GM23338 (cell line): ENCODE results near the gene NANOS2. TPM values are rescaled to one million over a fixed set of nuclear protein-coding genes. Genes with fewer than 3 reads are reported as not detected.

Source experiments
- ATAC-seq: fragments of 200-7000 bp; cut with Tn5 transposase; 3 replicates; pipeline ENCODE4 v1.9.1; 2020
- DNase-seq: peaks from one replicate; pipeline ENCODE4 v3.0.0-alpha.2; 2015; ENCODE audit warnings: low spot score
- H2AFZ ChIP-seq: fragments of 200-600 bp; sonication (generic); 2 replicates; pipeline ENCODE4 v1.8.0; 2016; ENCODE audit warnings: antibody characterized with exemption, mild to moderate bottlenecking, moderate library complexity
- H3F3A ChIP-seq: fragments of 200-600 bp; sonication (generic); replicated peaks from 2 replicates; pipeline ENCODE4 v1.8.0; 2017; ENCODE audit warnings: antibody characterized with exemption, mixed run types, low read depth
- H3K27ac ChIP-seq: fragments of 200-600 bp; sonication (generic); 2 replicates; pipeline ENCODE4 v1.6.1; 2016; ENCODE audit warnings: low read depth
- H3K27me3 ChIP-seq: fragments of 200-600 bp; sonication (generic); 2 replicates; pipeline ENCODE4 v1.8.0; 2016; ENCODE audit warnings: mild to moderate bottlenecking, mixed run types, moderate library complexity; ENCODE audit not compliant: insufficient read depth
- H3K36me3 ChIP-seq: fragments of 200-600 bp; sonication (generic); 2 replicates; pipeline ENCODE4 v1.8.0; 2016; ENCODE audit warnings: mild to moderate bottlenecking; ENCODE audit not compliant: insufficient read depth
- H3K4me1 ChIP-seq: fragments of 200-600 bp; sonication (generic); 2 replicates; pipeline ENCODE4 v1.8.0; 2016; ENCODE audit warnings: mild to moderate bottlenecking, moderate library complexity; ENCODE audit not compliant: insufficient read depth
- H3K4me2 ChIP-seq: fragments of 200-600 bp; sonication (generic); 2 replicates; pipeline ENCODE4 v1.7.1; 2017; ENCODE audit warnings: mixed run types
- H3K4me3 ChIP-seq: fragments of 200-600 bp; sonication (generic); 2 replicates; pipeline ENCODE4 v1.6.1; 2016; ENCODE audit warnings: mixed run types
- H3K79me2 ChIP-seq: fragments of 200-600 bp; sonication (generic); replicated peaks from 2 replicates; pipeline ENCODE4 v1.8.0; 2017; ENCODE audit warnings: mild to moderate bottlenecking; ENCODE audit not compliant: insufficient read depth
- H3K9me2 ChIP-seq: fragments of 200-600 bp; sonication (generic); 2 replicates; pipeline ENCODE4 v1.8.0; 2017; ENCODE audit not compliant: insufficient read depth
- H4K20me1 ChIP-seq: fragments of 200-600 bp; sonication (generic); replicated peaks from 2 replicates; pipeline ENCODE4 v1.8.0; 2017; ENCODE audit warnings: mild to moderate bottlenecking; ENCODE audit not compliant: insufficient read depth
- H3K27ac Mint-ChIP-seq: 2 replicates; pipeline ENCODE4 v1.8.0; 2020; ENCODE audit warnings: inconsistent platforms, mild to moderate bottlenecking, moderate library complexity, mixed read lengths
- H3K27me3 Mint-ChIP-seq: 3 replicates; pipeline ENCODE4 v1.8.0; 2022; ENCODE audit warnings: low read depth, mild to moderate bottlenecking, moderate library complexity, mixed read lengths, inconsistent platforms; ENCODE audit not compliant: insufficient read depth, poor library complexity
- H3K36me3 Mint-ChIP-seq: 3 replicates; pipeline ENCODE4 v1.8.0; 2021; ENCODE audit warnings: low read depth, mild to moderate bottlenecking, inconsistent platforms, moderate library complexity, mixed read lengths
- H3K4me1 Mint-ChIP-seq: 3 replicates; pipeline ENCODE4 v1.8.0; 2020; ENCODE audit warnings: mild to moderate bottlenecking, inconsistent platforms, mixed read lengths
- H3K4me3 Mint-ChIP-seq: 3 replicates; pipeline ENCODE4 v1.8.0; 2021; ENCODE audit warnings: moderate library complexity, mild to moderate bottlenecking, inconsistent platforms, mixed read lengths
- H3K9me3 Mint-ChIP-seq: 3 replicates; pipeline ENCODE4 v1.8.0; 2020; ENCODE audit warnings: moderate library complexity, mild to moderate bottlenecking, inconsistent platforms, mixed read lengths
- CREB1 ChIP-seq: fragments of 250-450 bp; sonication (Bioruptor Pico); IDR thresholded peaks from 2 replicates; pipeline ENCODE4 v1.5.0; 2020; ENCODE audit warnings: low read depth, mild to moderate bottlenecking, moderate library complexity
- ETS1 ChIP-seq: IDR thresholded peaks from 2 replicates; pipeline ENCODE4 v1.6.1; 2016; ENCODE audit warnings: antibody characterized with exemption
- EZH2 ChIP-seq: fragments of 200-600 bp; sonication (generic); IDR thresholded peaks from one replicate; pipeline ENCODE4 v1.8.0; 2017; ENCODE audit warnings: antibody characterized with exemption, mild to moderate bottlenecking, low read depth; ENCODE audit not compliant: unreplicated experiment
- POLR2AphosphoS5 ChIP-seq: IDR thresholded peaks from 2 replicates; pipeline ENCODE4 v1.6.1; 2016; ENCODE audit warnings: antibody characterized with exemption, low read depth
- REST ChIP-seq: IDR thresholded peaks from one replicate; pipeline ENCODE4 v1.6.1; 2018; ENCODE audit warnings: antibody characterized with exemption; ENCODE audit not compliant: unreplicated experiment
- ZNF114 ChIP-seq: fragments of 250-450 bp; sonication (Bioruptor Pico); IDR thresholded peaks from 2 replicates; pipeline ENCODE4 v1.5.0; 2020; ENCODE audit warnings: mild to moderate bottlenecking, moderate library complexity
- polyA plus RNA-seq: library from polyadenylated mRNA; unstranded; fragments of >200 nt; fragmentation: Nextera tagmentation; extraction: Ambion mirVana; gene quantifications from 2 replicates; pipeline ENCODE4 v1.2.1, GENCODE V29; 2016
- total RNA-seq: library from RNA; depleted of rRNA; stranded (reverse); fragments of >200 nt; shearing (Covaris generic); gene quantifications from 2 replicates; pipeline ENCODE4 v1.2.3, GENCODE V29; 2014
- TF ChIP-seq, protein P1 (sequence below): fragments of 250-450 bp; sonication (Bioruptor Pico); IDR thresholded peaks from 2 replicates; pipeline ENCODE4 v1.5.0; 2020; ENCODE audit warnings: mild to moderate bottlenecking, moderate library complexity
- TF ChIP-seq, protein P2 (sequence below), 2 experiments: fragments of 200-600 bp in 1 of 2; sonication (generic) in 1 of 2; conservative IDR thresholded peaks; 2 replicates each; pipeline versions ENCODE4 v1.5.1 to v1.6.1; 2016 to 2017; ENCODE audit warnings: antibody characterized with exemption in 2 of 2, low read depth in 2 of 2, mild to moderate bottlenecking in 2 of 2, moderate library complexity in 1 of 2

NANOS2 gene
- total and polyA plus RNA-seq, 2 experiments from 2014 or later: 0.11 to 0.14 TPM

DNA sequence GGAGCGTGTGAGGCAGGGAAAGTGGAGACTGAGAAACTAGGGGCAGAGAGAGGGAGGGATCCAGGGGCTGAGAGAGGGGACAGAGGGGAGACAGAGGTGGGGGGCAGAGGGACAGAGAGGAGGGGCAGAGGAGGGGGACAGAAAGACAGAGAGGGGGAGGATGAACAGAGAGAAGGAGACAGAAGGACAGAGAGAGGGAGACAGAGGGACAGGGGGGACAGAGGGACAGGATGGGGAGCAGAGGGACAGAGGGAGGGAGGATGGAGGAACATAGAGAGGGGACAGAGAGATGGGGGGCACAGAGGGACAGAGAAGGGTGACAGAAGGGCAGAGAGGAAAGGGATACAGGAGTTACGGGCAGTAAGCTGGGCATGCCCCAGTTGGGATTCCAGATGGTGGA lies 14.7 kb upstream of the NANOS2 start (continued):
- no peak for TF ChIP-seq EZH2
- TF ChIP-seq REST: no peak

- Mint-ChIP-seq H3K36me3 (no peaks in the 10 kb centered on the region), H3K27ac (no peak overlapping the region), H3K9me3 (no peaks in the 10 kb centered on the region; the same call in 2 of the 3 replicates), H3K4me3 (peak overlapping the region; percentile 58), H3K4me1 (peaks cover 6% of the 10 kb centered on the region), H3K27me3 (peaks cover 35% of the 10 kb centered on the region)
- Histone ChIP-seq H3F3A (no peaks in the 10 kb centered on the region), H3K27ac (no peak overlapping the region), H3K4me3 (peak overlapping the region; percentile 54), H3K4me2 (peak overlapping the region; percentile 83), H3K9me2 (no peaks in the 10 kb centered on the region), H2AFZ (peak overlapping the region; percentile 95), H4K20me1 (no peaks in the 10 kb centered on the region), H3K27me3 (peaks cover 26% of the 10 kb centered on the region), H3K4me1 (no peaks in the 10 kb centered on the region), H3K79me2 (no peaks in the 10 kb centered on the region), H3K36me3 (no peaks in the 10 kb centered on the region)
- ATAC-seq: peak; percentile 97
- DNase-seq: peak; percentile 100
- TF ChIP-seq, protein P1, sequence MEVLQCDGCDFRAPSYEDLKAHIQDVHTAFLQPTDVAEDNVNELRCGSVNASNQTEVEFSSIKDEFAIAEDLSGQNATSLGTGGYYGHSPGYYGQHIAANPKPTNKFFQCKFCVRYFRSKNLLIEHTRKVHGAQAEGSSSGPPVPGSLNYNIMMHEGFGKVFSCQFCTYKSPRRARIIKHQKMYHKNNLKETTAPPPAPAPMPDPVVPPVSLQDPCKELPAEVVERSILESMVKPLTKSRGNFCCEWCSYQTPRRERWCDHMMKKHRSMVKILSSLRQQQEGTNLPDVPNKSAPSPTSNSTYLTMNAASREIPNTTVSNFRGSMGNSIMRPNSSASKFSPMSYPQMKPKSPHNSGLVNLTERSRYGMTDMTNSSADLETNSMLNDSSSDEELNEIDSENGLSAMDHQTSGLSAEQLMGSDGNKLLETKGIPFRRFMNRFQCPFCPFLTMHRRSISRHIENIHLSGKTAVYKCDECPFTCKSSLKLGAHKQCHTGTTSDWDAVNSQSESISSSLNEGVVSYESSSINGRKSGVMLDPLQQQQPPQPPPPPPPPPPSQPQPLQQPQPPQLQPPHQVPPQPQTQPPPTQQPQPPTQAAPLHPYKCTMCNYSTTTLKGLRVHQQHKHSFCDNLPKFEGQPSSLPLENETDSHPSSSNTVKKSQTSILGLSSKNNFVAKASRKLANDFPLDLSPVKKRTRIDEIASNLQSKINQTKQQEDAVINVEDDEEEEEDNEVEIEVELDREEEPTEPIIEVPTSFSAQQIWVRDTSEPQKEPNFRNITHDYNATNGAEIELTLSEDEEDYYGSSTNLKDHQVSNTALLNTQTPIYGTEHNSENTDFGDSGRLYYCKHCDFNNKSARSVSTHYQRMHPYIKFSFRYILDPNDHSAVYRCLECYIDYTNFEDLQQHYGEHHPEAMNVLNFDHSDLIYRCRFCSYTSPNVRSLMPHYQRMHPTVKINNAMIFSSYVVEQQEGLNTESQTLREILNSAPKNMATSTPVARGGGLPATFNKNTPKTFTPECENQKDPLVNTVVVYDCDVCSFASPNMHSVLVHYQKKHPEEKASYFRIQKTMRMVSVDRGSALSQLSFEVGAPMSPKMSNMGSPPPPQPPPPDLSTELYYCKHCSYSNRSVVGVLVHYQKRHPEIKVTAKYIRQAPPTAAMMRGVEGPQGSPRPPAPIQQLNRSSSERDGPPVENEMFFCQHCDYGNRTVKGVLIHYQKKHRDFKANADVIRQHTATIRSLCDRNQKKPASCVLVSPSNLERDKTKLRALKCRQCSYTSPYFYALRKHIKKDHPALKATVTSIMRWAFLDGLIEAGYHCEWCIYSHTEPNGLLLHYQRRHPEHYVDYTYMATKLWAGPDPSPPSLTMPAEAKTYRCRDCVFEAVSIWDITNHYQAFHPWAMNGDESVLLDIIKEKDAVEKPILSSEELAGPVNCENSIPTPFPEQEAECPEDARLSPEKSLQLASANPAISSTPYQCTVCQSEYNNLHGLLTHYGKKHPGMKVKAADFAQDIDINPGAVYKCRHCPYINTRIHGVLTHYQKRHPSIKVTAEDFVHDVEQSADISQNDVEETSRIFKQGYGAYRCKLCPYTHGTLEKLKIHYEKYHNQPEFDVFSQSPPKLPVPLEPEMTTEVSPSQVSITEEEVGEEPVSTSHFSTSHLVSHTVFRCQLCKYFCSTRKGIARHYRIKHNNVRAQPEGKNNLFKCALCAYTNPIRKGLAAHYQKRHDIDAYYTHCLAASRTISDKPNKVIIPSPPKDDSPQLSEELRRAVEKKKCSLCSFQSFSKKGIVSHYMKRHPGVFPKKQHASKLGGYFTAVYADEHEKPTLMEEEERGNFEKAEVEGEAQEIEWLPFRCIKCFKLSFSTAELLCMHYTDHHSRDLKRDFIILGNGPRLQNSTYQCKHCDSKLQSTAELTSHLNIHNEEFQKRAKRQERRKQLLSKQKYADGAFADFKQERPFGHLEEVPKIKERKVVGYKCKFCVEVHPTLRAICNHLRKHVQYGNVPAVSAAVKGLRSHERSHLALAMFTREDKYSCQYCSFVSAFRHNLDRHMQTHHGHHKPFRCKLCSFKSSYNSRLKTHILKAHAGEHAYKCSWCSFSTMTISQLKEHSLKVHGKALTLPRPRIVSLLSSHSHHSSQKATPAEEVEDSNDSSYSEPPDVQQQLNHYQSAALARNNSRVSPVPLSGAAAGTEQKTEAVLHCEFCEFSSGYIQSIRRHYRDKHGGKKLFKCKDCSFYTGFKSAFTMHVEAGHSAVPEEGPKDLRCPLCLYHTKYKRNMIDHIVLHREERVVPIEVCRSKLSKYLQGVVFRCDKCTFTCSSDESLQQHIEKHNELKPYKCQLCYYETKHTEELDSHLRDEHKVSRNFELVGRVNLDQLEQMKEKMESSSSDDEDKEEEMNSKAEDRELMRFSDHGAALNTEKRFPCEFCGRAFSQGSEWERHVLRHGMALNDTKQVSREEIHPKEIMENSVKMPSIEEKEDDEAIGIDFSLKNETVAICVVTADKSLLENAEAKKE (CRISPR knock-in tag): no peak
- TF ChIP-seq CREB1 (CRISPR knock-in tag) (peak; percentile 82), ETS1 (peak; percentile 87), ZNF114 (CRISPR knock-in tag) (no peak), POLR2AphosphoS5 (peak; percentile 94)
- TF ChIP-seq, protein P2, sequence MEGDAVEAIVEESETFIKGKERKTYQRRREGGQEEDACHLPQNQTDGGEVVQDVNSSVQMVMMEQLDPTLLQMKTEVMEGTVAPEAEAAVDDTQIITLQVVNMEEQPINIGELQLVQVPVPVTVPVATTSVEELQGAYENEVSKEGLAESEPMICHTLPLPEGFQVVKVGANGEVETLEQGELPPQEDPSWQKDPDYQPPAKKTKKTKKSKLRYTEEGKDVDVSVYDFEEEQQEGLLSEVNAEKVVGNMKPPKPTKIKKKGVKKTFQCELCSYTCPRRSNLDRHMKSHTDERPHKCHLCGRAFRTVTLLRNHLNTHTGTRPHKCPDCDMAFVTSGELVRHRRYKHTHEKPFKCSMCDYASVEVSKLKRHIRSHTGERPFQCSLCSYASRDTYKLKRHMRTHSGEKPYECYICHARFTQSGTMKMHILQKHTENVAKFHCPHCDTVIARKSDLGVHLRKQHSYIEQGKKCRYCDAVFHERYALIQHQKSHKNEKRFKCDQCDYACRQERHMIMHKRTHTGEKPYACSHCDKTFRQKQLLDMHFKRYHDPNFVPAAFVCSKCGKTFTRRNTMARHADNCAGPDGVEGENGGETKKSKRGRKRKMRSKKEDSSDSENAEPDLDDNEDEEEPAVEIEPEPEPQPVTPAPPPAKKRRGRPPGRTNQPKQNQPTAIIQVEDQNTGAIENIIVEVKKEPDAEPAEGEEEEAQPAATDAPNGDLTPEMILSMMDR (conservative IDR thresholded peaks at IDR 0.05; ENCODE audit: low read depth in 2 of 2): peak; percentile 34 to 57
Measured at GRCh38 chr19:45927565-45928261, 13.1 kb upstream of the NANOS2 start.
